Activated CD8-positive, alpha-beta memory T cell treated with anti-CD3 and anti-CD28 coated beads, Interleukin-2, amount 50 U/mL, for 24 hours (primary cell): ENCODE results near the gene CDK2AP2.
A peak's percentile ranks its signal among the peaks of the same experiment; 100 is the strongest.
"Not testable (repeated sequence)": the region's sequence is repeated elsewhere in the genome, so short reads cannot be mapped to it uniquely, and the experiment has no call there.

ENCODE experiments used
- DNase-seq: peaks from one replicate; pipeline ENCODE4 v3.0.0-alpha.2; 2020; ENCODE audit errors: extremely low read depth

CDK2AP2 gene, protein sequence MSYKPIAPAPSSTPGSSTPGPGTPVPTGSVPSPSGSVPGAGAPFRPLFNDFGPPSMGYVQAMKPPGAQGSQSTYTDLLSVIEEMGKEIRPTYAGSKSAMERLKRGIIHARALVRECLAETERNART

DNA sequence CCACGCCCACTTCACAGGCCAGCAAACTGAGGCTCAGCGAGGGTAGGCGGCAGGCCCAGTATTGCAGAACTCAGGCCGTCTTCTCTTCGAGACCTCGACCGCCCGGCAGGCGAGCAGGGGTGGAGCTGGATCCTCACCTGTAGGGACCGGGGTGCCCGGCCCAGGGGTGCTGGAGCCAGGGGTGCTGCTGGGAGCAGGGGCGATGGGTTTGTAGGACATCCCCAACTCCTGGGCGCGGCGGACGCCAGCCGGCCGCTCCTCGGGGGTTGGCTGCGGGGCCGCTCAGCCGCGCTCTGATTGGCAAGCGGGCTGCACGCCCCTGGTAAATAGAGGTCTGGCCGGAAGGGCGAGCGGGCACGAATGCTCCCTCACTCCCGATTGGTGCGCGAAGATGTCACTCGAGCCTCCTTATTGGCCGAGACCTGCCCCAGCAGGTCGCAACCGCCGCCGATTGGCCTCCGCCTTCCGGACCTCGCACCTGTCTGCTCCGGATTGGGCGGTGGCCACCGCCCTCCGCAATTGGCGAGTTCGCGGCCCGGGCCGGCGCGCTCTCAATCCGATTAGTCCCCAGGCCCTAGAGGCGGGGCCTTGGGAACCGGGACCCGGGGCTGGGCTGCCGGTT is at the start of gene CDK2AP2:
TSS of gene CDK2AP2 (minus strand) at position 299 of the 622 bp plus-strand sequence. CDS start at position 219, 80 bp downstream.
- DNase-seq, result peak; percentile 96

DNA sequence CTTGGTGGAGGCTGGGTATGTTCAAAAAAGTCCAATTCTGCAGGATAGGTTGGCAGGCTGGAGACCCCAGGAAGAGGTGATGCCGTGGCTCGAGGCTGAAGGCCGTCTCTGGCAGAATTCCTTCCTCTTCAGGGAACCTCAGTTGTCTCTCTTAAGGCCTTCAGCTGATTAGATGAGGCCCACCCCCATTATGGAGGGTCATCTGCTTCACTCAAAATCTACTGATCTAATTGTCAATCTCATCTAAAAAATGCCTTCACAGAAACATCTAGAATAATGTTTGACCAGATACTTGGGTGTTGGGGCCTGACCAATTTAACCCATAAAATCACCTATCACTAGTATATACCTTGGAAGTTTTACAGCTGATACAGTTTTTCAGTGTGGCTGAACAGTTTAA is 48.3 kb upstream of the CDK2AP2 start:
- DNase-seq, result no peak

DNA sequence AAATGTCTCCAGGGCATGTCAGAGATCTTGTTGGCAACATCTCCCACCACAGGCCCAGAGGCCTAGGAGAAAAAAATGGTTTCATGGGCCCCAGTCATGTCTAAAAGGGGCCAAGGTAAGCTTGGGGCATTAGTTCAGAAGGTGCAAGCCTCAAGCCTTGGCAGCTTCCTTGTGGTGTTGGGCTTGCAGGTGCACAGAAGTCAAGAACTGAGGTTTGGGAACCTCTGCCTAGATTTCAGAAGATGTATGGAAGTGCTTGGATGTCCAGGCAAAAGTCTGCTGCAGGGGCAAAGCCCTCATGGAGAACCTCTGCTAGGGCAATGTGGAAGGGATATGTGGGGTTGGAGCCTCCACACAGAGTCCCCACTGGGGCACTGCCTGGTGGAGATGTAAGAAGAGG is 43.7 kb upstream of the CDK2AP2 start:
- not testable (repeated sequence) for DNase-seq

DNA sequence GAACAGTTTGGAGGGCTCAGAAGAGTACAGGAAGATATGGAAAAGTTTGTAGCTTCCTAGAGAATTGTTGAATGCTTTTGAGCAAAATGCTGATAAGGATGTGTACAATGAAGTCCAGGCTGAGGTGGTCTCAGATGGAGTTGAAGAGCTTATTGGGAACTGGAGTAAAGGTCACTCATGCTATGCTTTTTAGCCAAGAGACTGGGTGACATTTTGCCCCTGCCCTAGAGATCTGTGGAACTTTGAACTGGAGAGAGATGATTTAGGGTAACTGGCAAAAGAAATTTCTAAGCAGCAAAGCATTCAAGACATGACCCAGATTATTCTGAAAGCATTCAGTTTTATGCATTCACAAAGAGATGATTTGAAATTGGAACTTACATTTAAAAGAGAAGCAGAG is 43.2 kb upstream of the CDK2AP2 start:
- no peak for DNase-seq

DNA sequence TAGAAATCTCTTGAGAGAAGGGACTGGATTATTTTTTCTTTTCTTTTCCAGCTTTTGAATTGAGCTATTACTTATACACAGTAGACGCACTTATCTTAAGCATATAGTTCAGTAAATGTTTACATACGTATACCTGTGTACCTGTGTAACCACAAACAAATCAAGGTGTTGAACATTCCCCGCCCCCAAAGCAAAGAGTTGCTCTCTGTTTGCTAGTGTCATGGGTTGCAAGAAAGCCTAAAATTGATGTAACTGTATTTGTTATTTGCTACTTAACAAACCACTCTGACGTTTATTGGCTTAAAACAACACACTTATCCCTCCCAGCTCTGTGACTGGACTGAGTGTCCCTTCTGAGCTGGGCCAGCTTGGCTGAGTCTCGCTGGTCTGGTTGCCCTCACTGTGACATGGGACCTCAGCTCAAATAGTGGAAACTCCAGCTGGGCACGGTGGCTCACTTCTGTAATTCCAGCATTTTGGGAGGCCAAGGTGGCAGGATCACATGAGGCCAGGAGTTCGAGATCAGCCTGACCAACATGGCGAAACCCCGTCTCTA is 40.7 kb upstream of the CDK2AP2 start:
- DNase-seq, result no peak

DNA sequence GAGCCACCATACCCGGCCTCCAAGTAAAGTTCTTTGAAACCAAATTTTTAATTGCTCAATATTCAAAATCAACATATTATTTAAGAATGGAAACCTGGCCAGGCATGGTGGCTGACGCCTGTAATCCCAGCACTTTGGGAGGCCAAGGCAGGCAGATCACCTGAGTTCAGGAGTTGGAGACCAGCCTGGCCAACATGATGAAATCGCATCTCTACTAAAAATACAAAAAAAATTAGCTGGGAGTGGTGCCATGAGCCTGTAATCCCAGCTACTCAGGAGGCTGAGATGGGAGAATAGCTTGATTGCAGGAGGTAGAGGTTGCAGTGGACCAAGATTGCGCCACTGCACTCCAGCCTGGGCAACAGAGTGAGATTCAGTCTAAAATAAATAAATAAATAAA is 40.1 kb upstream of the CDK2AP2 start:
- DNase-seq, result not testable (repeated sequence)

DNA sequence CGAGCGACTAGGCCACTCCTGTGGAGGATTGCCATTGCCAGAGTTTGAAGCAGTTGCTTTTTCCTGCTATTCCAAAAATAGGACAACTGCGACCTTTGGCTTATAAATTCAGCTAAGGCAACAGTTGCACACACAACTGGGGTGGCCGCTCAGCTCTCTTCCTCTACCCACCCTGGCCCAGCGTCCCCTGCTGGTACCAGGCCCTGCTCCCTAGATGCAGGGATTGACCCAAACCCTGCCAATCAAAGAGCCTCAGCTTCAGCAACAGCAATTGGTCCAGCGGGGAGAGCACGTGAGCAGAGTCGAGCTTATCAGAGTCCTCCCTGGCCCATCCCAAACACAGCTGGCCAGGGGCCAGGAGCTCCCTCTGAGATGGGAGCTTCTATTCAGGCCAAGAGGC is 37.3 kb upstream of the CDK2AP2 start:
- DNase-seq, result no peak

DNA sequence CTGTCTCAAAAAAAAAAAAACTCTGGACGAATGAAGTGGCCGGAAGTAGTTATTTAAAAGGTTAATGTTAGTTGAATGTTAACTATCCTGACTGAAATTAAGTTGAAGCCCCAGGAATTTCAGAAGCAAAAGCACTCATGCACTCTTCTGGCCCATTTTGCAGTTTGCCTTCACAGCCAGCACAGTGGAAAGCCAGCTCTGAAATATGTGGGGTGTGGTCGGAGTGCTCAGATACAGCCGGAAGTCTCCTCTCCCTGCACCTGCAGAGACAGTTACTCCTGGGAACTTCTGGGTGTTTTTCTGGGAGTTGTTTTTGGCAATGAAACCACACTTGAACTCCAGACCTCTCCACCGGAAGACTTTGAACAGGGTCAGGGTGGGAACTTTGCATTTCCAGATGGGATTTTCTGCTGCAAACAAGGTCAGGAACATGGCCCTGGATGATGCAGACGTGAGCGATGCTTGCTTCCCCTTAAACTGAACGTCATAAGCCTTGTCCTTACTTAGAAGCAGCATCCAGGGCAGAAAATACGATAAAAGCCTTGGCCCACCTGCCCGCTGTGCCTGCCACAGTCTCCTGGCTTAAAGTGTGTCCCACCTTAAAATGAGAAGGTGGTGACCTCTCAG is 36.8 kb upstream of the CDK2AP2 start:
- DNase-seq, result no peak

DNA sequence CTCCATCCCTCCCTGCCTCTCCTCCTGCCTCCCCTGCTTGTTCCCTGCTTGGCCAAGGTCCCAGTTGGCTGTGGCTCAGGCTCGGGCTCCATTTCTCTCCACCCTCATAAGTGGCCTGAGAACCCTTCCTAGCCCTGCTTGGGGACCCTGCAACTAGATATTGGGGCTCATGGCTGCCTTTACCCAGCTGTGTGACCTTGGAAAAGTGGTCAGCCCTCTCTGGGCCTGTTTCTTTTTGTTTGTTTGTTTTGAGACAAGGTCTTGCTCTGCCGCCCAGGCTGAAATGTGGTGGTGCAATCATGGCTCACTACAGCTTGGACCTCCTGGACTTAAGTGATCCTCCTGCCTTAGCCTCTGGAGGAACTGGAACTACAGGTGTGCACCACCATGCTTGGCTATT is 35.6 kb upstream of the CDK2AP2 start:
- no peak for DNase-seq

DNA sequence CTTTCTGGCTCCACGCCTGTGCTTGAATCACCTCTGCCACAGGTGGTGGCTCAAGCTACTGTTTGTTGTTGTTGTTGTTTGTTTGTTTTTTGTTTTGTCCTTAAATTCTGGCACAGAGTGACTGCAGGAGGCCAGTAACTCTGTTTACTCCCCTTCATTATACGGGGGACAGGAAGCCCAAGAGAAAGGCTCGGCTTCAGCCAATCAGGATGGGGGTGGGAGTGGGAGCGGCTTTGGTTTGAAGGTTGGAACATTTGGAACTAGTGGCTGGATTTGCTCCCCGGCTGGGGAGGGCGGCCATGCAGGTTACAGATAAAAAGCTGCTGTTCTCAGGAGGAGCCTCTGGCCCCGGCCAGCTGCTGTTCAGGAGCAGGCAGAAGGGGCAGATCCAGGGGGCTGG is 35.0 kb upstream of the CDK2AP2 start:
- DNase-seq, result no peak

DNA sequence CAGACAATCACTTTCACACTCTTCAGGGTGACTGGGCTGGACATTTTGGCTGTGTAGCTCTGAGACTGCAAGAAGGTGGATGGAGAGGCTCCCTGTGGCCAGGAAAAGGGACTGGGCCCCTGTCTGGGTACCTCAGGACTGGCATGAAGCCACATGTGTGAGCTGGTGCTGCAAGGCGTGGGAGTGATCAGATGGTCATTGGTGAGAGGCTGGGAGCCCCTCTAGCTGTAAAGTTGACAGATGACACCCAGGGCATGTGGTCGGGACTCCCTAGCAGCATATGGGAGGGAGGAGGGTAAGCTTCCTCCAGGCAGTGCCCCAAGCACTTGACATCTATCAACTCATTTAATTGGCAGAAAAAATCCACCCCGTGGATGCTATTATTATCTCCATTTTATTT is 34.2 kb upstream of the CDK2AP2 start:
- DNase-seq, result no peak

DNA sequence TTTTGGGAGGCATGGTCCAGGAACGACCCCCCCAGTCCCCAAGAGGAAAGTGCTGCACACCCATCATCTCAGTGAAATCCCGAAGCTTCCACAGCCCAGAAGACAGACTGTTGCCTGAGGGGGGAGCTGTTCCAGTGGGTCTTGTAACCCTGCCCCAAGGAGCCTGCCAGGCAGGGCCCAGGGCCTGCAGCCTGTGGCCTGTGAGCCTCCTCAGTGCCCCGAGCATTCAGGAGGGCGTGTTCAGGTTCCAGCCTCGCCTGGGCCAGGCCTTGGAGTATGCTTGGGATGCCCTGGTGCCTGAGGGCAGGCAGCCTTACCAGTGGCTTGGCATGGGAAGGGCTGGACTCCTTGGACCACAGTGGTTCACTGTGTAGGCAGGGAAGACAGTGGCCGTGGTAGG is 33.2 kb upstream of the CDK2AP2 start:
- no peak for DNase-seq

DNA sequence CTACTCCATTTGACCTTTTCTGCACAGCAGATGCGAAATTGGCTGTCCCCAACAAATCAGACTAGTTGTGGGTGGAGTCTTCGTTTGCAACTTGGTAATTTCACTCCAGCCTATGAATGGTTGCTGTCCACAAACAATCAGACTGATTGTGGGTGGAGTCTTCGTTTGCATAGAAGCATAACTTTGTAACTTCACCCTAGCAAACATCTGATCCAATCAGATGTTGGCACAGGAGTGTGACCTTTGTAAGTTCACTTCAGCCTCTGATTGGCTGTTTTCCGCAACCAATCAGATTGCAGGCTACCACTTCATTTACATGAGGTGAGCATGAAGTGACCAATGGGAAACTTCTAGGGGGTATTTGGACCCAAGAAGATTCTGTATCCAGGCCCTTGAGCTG is 31.6 kb upstream of the CDK2AP2 start:
- no peak for DNase-seq

DNA sequence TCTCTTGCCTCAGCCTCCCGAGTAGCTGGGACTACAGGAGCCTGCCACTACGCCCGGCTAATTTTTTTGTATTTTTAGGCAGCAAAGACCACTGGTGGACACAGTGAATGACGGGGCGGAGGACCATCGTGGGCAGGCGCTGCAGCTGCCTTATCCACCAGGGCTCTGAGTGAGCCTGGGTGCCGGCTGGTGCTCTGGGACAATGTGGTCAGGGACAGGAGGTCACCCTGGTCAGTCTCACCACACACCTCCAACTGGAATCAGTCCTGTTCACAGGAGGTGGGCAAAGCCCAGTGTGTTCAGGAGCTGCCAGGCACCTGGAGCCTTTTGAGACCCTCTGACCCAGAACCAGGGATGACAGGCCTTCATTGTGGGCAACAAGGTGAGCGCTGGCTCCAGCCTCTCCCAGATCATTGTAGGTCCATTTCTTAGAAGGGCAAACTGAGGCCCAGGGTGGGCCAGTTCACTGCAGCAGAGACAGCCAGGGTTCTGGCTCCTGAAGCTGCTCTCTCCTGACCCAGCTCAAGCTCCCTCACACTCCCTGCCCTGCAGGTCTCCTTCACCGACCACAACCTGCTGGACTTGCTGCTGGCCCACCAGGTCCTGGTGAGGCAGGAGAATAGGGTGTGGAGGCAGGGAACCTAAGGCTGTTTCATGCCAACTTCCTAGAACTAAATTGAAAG is 31.0 kb upstream of the CDK2AP2 start:
- no peak for DNase-seq

DNA sequence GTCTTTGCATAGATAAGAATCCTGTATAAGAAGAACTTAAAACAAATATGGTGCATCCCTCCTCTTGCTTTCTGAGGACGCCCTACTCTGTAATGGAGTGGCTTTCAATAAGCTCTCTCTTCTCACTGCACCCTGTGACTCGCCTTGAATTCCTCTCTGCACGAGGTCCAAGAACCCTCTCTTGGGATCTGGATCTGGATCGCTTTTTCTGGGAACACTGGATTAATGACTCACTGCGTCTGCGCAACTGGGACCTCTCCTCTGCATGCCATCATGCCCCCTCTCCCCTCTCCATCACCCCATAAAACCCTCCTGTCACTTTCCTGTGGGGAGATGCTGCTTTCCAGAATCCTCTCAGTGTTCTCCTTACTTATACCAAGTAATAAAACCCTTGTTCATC is 30.3 kb upstream of the CDK2AP2 start:
- DNase-seq, result no peak

DNA sequence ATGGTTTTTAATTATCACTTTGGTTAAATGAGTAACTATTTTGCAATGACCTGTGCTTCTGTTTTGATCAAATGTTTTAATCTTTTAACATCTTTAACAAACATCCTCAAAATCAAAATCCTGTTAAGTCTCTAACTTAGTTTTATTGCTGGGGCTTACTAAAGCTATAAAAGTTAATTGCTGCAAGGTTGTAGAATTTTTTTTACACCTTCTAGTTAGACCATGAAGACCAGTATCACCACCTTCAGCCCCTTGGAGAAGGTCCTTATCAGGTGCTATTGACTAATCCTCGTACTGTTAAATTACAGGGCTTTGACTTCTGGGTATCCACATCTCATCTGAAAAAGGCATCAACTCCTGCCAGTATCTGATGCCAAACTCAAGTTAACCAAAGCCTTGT is 27.6 kb upstream of the CDK2AP2 start:
- DNase-seq, result no peak

DNA sequence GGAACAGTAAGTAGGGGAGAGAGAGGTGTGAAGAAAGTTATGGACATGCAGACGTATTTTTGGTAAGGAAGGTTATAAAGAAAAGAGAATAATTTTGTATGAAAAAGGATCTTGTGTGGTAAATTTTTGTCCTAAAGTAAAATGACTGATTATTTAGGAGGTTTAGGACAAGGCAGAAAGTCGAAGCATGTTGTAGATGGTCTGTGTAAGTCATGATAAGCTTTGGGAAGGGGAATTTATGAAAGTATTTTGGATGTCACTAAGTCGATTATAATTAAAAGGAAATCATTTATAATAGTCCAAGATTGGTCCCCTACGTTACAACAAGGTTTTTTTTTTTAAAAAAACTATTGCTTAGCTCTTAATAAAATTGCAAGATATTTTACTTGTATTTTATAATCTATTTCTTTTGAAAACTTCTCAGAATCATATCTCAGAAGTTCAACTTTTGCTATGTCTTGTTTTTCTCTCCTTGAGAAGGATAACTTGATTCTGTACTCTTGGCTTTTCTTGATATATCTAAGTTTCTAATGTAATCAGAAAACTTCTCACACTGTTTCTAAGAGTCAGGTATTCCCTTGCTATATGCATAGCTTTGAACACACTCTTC is 26.2 kb upstream of the CDK2AP2 start:
- no peak for DNase-seq

DNA sequence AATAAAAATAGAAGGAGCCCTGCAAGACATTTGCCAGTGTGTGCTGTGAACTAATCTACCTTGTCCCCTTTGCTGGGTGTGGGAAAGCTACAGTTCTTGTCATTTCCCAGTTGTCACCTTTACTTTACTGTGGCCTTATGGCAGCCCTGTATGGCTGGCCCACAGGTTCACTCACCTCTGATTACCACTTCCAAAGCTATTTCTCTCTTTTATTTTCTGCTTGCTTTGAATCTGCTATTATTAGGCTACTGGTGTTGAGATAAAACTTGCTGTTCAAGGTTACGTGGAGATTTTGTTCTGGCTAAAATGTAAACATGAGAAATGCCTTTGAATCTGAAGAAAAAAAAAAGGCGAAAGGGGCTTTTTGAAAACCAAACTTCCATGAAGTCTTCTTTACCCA is 24.9 kb upstream of the CDK2AP2 start:
- DNase-seq, result no peak

DNA sequence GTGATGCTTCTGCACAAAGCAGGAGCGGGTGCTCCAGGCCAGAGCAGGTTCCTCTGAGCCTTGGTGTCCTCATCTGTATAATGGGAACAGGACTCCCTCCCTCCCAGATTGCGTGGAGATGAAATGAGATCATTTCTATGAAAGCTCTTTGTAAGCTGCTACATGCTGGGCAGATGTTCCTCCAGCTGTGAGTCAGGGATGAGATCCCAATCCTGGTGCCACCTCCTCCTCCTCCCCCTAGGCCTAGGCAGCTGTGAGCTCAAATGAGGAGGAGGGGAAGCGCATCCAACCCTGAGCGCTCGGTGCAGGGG is 22.3 kb upstream of the CDK2AP2 start:
- DNase-seq, result no peak

DNA sequence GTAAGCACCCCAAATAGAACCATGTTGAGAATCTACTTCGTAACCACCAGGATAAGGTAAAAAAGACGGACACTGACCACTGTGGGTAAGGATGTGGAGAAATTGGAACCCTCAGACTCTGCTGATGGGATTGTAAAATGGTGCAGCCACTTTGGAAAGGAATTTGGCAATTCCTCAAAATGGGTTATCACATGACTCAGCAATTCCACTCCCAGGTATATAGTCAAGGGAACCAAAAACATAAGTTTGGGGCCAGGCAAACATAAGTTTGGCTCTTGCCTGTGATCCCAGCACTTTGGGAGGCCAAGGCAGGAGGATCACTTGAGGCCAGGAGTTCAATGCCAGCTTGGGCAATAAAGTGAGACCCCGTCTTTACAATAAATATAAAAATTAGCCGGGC is 20.4 kb upstream of the CDK2AP2 start:
- no peak for DNase-seq

DNA sequence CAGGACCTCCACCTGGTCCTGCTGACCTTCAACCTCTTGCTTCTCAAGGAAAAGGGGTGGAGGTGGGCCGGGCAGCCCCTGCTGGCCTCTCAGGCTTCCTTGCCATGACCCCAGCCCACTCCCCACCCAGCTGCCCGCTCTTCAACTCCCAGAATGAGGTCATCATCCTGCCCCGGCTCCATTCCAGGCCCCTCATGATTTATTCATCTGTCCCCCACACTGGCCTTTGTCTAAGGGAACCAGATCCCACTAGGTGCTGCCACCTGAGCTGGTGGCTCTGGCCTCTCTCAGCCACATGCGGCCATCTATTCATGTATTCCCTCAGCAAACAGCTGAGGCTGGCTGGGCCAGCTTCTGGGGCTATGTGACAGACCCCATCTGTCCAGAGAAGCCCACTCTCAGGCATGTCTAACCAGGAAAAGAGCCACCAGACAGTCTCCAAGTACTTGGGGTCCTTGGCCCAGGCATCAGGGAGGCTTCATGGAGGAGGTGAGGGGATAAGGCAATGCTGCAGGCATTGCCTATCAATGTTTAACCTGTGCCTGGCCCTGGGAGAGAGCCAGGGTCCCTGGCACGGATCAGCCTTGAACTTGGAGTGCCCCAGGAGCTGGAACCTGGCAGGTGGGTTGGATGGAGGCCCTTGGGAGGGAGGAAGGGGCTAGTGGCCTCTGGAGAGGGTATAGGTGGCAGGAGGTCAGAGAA is 17.5 kb upstream of the CDK2AP2 start:
- no peak for DNase-seq

DNA sequence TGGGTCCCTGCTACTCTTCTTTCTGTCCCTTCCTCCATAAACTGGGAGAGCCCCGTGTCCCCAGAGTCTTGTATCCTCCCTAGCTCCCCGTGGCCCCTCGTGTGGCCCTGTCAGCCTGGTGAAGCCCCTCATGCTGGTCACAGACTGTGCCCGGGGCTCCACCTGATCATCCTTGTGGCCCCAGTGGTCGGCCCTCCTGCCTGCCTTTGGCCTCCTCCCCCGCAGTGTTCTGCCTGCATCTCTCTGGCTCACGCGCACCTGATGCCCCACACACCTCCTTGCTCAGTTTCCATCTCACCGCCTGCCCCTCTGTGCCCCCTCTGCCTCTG is 16.5 kb upstream of the CDK2AP2 start:
- no peak for DNase-seq
